WERI-Rb-1 (cell line): ENCODE measurements around the gene HTR7.

Source experiments
- DNase-seq: peaks from one replicate; pipeline ENCODE4 v3.0.0-alpha.2; 2020
- H3K27ac ChIP-seq: fragments of 250-450 bp; sonication (Bioruptor Pico); 2 replicates; pipeline ENCODE4 v1.5.1; 2020; ENCODE audit warnings: mild to moderate bottlenecking, moderate library complexity
- H3K27me3 ChIP-seq: fragments of 250-450 bp; sonication (Bioruptor Pico); 2 replicates; pipeline ENCODE4 v1.5.1; 2021; ENCODE audit warnings: mild to moderate bottlenecking, low read depth, moderate library complexity; ENCODE audit not compliant: insufficient read depth, severe bottlenecking
- H3K36me3 ChIP-seq: fragments of 250-450 bp; sonication (Bioruptor Pico); 2 replicates; pipeline ENCODE4 v1.5.1; 2020; ENCODE audit warnings: mild to moderate bottlenecking, moderate library complexity
- H3K4me3 ChIP-seq: 2 replicates; pipeline ENCODE4 v1.5.1; 2011; ENCODE audit warnings: low read depth, mild to moderate bottlenecking, control low read depth, low read length
- H3K9me3 ChIP-seq: fragments of 250-450 bp; sonication (Bioruptor Pico); 2 replicates; pipeline ENCODE4 v1.5.1; 2021; ENCODE audit warnings: mild to moderate bottlenecking, moderate library complexity; ENCODE audit not compliant: severe bottlenecking
- TF ChIP-seq, protein P1 (sequence below): IDR thresholded peaks from 2 replicates; pipeline ENCODE4 v1.5.1; 2011; ENCODE audit warnings: low read depth, mild to moderate bottlenecking, control low read depth, inconsistent platforms, low read length

The HTR7 gene

GRCh38 chr10:90775351-90776028 lies 82.3 kb downstream of the HTR7 start:
- Histone ChIP-seq H3K9me3 (peaks cover 3% of the 10 kb centered on the region), H3K4me3 (no peak overlapping the region), H3K27ac (no peak overlapping the region), H3K27me3 (no peaks in the 10 kb centered on the region), H3K36me3 (no peaks in the 10 kb centered on the region)
- TF ChIP-seq, protein P1, sequence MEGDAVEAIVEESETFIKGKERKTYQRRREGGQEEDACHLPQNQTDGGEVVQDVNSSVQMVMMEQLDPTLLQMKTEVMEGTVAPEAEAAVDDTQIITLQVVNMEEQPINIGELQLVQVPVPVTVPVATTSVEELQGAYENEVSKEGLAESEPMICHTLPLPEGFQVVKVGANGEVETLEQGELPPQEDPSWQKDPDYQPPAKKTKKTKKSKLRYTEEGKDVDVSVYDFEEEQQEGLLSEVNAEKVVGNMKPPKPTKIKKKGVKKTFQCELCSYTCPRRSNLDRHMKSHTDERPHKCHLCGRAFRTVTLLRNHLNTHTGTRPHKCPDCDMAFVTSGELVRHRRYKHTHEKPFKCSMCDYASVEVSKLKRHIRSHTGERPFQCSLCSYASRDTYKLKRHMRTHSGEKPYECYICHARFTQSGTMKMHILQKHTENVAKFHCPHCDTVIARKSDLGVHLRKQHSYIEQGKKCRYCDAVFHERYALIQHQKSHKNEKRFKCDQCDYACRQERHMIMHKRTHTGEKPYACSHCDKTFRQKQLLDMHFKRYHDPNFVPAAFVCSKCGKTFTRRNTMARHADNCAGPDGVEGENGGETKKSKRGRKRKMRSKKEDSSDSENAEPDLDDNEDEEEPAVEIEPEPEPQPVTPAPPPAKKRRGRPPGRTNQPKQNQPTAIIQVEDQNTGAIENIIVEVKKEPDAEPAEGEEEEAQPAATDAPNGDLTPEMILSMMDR, result no peak
- DNase-seq, result no peak

- Histone ChIP-seq H3K36me3 (no peaks in the 10 kb centered on the region), H3K4me3 (no peak overlapping the region), H3K27ac (no peak overlapping the region), H3K27me3 (no peaks in the 10 kb centered on the region), H3K9me3 (peaks cover 3% of the 10 kb centered on the region)
- DNase-seq, result no peak
- TF ChIP-seq, protein P1, result no peak
Measured at GRCh38 chr10:90769946-90770841, 87.6 kb downstream of the HTR7 start.

DNA sequence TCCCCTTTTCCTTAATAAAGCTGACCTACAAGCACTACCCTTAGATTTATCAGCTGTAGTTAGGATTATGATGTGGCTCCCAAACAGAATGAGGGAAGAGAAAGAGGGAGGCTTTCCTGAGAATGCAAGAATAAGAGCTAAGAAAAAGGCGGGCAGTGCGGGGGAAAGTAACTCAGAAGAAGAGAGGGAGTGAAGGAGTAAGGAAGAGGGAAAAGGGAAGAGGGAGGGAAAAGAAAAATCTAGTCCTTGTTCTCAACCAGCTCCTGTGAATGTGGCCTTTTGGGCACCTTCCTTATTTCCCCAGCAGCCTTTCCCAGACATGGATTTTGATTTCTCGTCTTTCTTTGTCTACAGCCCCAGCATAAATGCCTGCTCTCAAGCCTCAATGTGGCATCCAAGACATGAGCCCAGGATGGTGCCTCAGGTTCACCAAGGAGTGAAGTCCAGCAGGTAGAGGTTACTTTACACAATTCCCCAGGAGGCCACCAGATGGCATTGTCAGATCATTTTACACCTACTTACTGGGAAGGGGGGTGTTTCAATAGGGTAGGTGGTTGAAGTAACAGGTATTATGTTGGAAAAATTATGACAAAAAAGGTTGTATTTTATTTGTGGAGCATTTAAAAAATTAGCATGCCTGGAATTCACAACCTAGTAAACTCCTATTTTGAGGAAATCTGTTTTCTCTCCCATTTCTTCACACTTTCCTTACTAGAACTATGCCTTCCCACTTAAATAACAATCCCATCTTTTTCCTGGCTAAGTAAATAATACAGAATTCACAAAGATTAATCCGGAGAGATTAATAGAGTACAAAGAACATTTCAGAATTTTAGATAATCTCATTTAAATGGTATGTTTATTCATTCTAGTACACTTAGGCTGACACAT lies 106.5 kb downstream of the HTR7 start:
- Histone ChIP-seq H3K27ac (no peak overlapping the region), H3K9me3 (no peaks in the 10 kb centered on the region), H3K27me3 (no peaks in the 10 kb centered on the region), H3K4me3 (no peak overlapping the region), H3K36me3 (no peaks in the 10 kb centered on the region)
- peak; percentile 69 for DNase-seq
- TF ChIP-seq, protein P1, result peak; percentile 51

DNA sequence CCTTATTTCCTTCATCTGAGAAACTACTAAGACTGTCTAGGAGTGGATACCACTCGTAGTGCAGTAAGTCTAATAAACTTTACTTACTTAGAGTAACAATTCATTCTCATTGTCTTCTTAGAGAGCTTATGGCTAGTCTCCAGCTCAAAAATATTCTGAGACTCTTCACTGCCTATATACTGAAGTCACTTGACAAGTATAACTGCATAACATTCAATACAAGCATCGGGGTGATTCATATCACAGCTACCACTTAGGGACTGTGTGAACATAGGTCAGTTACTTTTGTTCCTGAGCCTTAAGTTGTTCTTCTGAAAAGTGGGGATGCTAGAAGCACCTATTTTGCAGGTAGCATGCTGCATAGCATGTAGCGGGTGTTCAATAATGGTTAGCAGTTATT lies 111.0 kb downstream of the HTR7 start:
- H3K27me3 ChIP-seq, result no peaks in the 10 kb centered on the region
- H3K27ac ChIP-seq, result no peak overlapping the region
- no peak for DNase-seq

GRCh38 chr10:90745565-90745964 lies 112.3 kb downstream of the HTR7 start:
- Histone ChIP-seq H3K4me3 (no peak overlapping the region), H3K27me3 (no peaks in the 10 kb centered on the region), H3K36me3 (no peaks in the 10 kb centered on the region), H3K27ac (no peak overlapping the region), H3K9me3 (no peaks in the 10 kb centered on the region)
- TF ChIP-seq, protein P1, result no peak
- DNase-seq, result no peak

More for the DNA sequence above, 111.0 kb downstream of the HTR7 start:
- TF ChIP-seq, protein P1, result no peak
- Histone ChIP-seq H3K4me3 (no peak overlapping the region), H3K9me3 (no peaks in the 10 kb centered on the region), H3K36me3 (no peaks in the 10 kb centered on the region)
